ENCODE data around the gene COQ2. TPM values are rescaled to one million over a fixed set of nuclear protein-coding genes. Genes with fewer than 3 reads are reported as not detected.

COQ2 gene
- polyA plus RNA-seq, 1 of the 3 experiments (the other 2 are of a cell fraction), result 14.8 TPM

GRCh38 chr4:83248486-83248885 lies 36.1 kb downstream of the COQ2 start (continued):
- TF ChIP-seq FOXM1 (IDR thresholded peaks at IDR 0.05; ENCODE audit: low read depth) (no peak), PBX3 (IDR thresholded peaks at IDR 0.05) (no peak), TCF12 (IDR thresholded peaks at IDR 0.05) (no peak), NFIC (IDR thresholded peaks at IDR 0.05; ENCODE audit: borderline replicate concordance) (no peak), SIN3A (IDR thresholded peaks at IDR 0.05; ENCODE audit: borderline replicate concordance, low read depth, low read length) (no peak), USF1 (IDR thresholded peaks at IDR 0.05; ENCODE audit: borderline replicate concordance, low read depth) (no peak)

GRCh38 chr4:83247415-83248357 lies 36.9 kb downstream of the COQ2 start:
- H3K9me3 ChIP-seq, result no peaks in the 10 kb centered on the region
- 71% methylated on average over 9 of the region's 12 CpGs for WGBS (ENCODE audit: low lambda C conversion rate)
- H4K20me1 ChIP-seq (ENCODE audit: insufficient read depth), result no peaks in the 10 kb centered on the region
- H3K4me2 ChIP-seq, result no peak overlapping the region
- no peaks in the 10 kb centered on the region for H3F3A ChIP-seq (replicated peaks; ENCODE audit: insufficient read depth)
- no peak overlapping the region for H3K9ac ChIP-seq
- TF ChIP-seq GABPA (IDR thresholded peaks at IDR 0.05; ENCODE audit: low read depth) (no peak), CTCF (IDR thresholded peaks at IDR 0.05) (no peak), JUND (IDR thresholded peaks at IDR 0.05) (no peak), TEAD4 (IDR thresholded peaks at IDR 0.05; ENCODE audit: borderline replicate concordance, insufficient read depth) (no peak)
- H3K27me3 ChIP-seq (ENCODE audit: insufficient read depth), result no peaks in the 10 kb centered on the region
- no peaks in the 10 kb centered on the region for H3K4me1 ChIP-seq (ENCODE audit: control insufficient read depth in 1 of 2, insufficient read depth in 2 of 2, low read depth in 1 of 2, low read length in 1 of 2)
- ChIA-PET CTCF (interaction anchor here (1.0 to 1.7 kb wide), 2 partner anchors 13 to 36 kb away, joined by 4 to 6 read pairs; partner anchors contain the start of gene COQ2), POLR2A (no interaction called here)
- DNase-seq, result no peak
- no peaks in the 10 kb centered on the region for H3K36me3 ChIP-seq (replicated peaks in 1 of 2; ENCODE audit: control insufficient read depth in 1 of 2, insufficient read depth in 2 of 2, low read length in 1 of 2)
- H3K4me3 ChIP-seq (ENCODE audit: low read depth in 2 of 2, low read length in 1 of 2), result no peak overlapping the region
- no peaks in the 10 kb centered on the region for H3K9me2 ChIP-seq
- no peaks in the 10 kb centered on the region for H3K79me2 ChIP-seq (ENCODE audit: insufficient read depth)
- H3K27ac ChIP-seq (ENCODE audit: low read depth in 2 of 2, low read length in 1 of 2), result no peak overlapping the region
- no peak overlapping the region for H2AFZ ChIP-seq (ENCODE audit: low read depth)

- Histone ChIP-seq H3K9me3 (no peaks in the 10 kb centered on the region), H3K27me3 (ENCODE audit: insufficient read depth) (no peaks in the 10 kb centered on the region), H3K9ac (no peak overlapping the region), H4K20me1 (ENCODE audit: insufficient read depth) (no peaks in the 10 kb centered on the region), H3F3A (replicated peaks; ENCODE audit: insufficient read depth) (no peaks in the 10 kb centered on the region), H3K9me2 (no peaks in the 10 kb centered on the region), H3K36me3 (replicated peaks in 1 of 2; ENCODE audit: control insufficient read depth in 1 of 2, insufficient read depth in 2 of 2, low read length in 1 of 2) (no peaks in the 10 kb centered on the region), H3K4me1 (ENCODE audit: control insufficient read depth in 1 of 2, insufficient read depth in 2 of 2, low read depth in 1 of 2, low read length in 1 of 2) (no peaks in the 10 kb centered on the region), H3K27ac (ENCODE audit: low read depth in 2 of 2, low read length in 1 of 2) (no peak overlapping the region), H3K4me3 (ENCODE audit: low read depth in 2 of 2, low read length in 1 of 2) (no peak overlapping the region), H3K79me2 (ENCODE audit: insufficient read depth) (no peaks in the 10 kb centered on the region), H2AFZ (ENCODE audit: low read depth) (no peak overlapping the region), H3K4me2 (no peak overlapping the region)
- TF ChIP-seq TAF1 (IDR thresholded peaks at IDR 0.05; ENCODE audit: borderline replicate concordance, low read depth, low read length) (no peak), USF2 (IDR thresholded peaks at IDR 0.05; ENCODE audit: borderline replicate concordance, low read depth, low read length) (no peak), RXRA (IDR thresholded peaks at IDR 0.05; ENCODE audit: borderline replicate concordance, low read depth) (no peak), USF1 (IDR thresholded peaks at IDR 0.05; ENCODE audit: borderline replicate concordance, low read depth) (no peak), ELF1 (IDR thresholded peaks at IDR 0.05) (no peak), MEF2A (IDR thresholded peaks at IDR 0.05; ENCODE audit: borderline replicate concordance, low read depth) (no peak), JUND (IDR thresholded peaks at IDR 0.05) (no peak), FOSL2 (IDR thresholded peaks at IDR 0.05; ENCODE audit: borderline replicate concordance, low read depth) (no peak)
- WGBS (ENCODE audit: low lambda C conversion rate), result 83% methylated on average over 1 of the region's 1 CpG
- DNase-seq, result no peak
- ChIA-PET CTCF (no interaction called here), POLR2A (no interaction called here)
These were observed 43.5 kb downstream of the COQ2 start for GRCh38 chr4:83241132-83241531.

Measured in SK-N-SH (cell line).